ENCODE measurements around the gene LGMN. TPM values are rescaled to one million over a fixed set of nuclear protein-coding genes. Genes with fewer than 3 reads are reported as not detected.

Gene LGMN
- total RNA-seq, 1 donor from 2014 or later: 29.6 TPM

DNA sequence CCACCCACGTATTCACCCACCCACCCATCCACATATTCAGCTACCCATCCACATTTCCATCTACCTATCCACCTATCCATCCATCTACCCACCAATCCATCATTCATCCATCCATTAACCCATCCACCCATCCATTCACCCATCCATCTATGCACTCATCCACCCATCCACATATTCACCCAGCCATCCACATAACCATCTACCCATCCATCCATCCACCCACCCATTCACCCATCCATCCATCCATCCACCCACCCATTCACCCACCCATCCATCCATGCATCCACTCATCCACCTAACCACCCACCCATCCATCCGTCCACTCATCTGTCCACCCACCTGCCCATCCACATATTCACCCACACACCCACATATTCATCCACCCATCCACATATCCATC lies 70.5 kb downstream of the LGMN start:
- DNase-seq (ENCODE audit: low read depth): no peak

DNA sequence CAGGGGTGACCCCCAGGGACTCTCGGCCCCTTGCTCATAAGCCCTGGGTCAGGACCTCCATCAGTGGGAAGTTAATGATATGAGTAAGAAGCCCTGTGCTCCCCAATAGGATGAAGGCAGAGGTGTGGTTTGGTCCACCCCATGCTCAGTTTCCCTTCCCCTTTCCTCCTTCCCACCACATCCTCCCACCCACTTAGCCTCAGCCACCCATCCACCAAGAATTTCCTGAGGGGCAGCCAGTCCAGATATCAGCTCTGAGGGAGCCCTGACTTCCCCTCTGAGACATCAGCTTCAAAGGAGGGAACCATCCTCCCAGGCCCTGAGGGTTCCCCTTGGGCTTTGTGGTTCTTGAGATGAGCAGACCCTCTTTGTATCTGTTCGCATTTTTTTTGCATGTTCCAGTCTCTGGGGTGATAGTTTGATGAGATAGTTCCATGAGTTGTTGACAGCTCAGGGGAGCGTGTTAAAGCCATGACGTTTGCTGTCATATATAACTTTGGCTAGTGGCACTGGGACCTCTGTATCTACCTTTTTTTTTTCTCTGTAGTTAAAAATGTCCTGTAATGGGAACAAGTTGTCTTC lies 71.2 kb downstream of the LGMN start:
- DNase-seq (ENCODE audit: low read depth): no peak

DNA sequence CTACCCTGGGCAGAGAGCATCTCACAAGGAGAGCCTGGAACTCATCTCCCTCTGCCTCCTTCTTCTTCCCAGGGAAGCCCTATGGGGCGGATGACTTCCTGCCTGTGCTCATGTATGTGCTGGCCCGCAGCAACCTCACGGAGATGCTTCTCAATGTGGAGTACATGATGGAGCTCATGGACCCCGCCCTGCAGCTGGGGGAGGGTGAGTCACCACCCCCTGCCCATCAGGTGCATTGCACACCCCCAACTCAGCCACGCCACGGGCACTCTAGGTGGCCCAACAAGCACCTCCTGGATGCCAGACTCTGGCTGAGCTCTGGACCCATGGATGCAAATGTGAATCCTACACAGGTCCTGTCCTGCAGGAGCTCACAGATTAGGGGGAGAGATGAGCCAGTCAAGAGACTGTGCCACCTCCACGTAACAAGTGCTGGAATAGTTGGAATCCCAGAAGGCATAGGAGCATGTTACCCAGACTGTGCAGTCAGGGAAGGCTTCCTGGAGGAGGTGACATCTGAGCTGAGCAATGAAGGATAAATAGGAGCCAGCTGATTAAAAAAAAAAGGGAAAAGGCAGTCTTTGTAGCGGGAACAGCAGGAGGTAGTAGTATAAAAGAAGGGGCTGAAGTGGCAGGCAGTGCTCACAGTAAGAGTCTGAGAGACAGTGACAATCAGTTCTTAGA lies 71.9 kb downstream of the LGMN start:
- no peak for DNase-seq (ENCODE audit: low read depth)

DNA sequence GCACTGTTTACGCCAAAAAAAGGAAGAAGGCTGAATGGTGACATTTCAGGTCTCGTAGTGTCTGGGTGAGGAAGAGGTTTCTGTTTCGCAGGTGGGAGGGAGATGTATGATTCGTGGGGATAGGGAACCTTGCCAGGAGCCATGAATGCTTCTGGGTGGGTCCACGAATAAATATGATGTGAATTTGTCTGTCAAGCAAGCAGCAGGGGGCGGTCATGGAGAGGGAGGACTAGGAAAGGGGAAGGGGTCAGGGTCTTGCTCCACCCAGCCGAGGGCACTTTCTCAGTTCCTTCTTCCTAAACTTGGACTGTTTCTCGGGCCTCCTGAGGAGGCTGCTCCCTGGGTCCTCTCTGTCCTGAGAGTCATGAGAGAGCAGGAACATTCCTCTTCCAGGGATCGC lies 72.5 kb downstream of the LGMN start:
- DNase-seq (ENCODE audit: low read depth): no peak

DNA sequence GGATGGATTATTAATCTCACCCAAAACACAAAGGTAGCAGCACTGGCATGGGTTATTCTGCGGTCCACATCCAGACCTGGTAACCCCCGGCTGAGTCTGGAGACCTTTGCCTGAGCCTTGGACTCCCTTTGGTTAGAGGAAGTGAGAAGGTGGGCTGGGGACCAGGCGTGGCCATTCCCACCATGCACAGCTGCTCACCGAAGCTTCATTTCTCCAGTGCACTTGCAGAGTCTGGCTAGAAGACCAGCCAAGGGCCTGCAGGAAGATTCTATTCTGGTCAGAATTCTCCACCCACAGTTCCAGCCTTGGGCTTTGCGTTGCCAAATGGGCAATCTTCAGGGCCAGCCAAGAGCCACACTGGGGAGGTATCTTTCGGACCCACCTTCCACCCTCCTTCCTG lies 73.0 kb downstream of the LGMN start:
- no peak for DNase-seq (ENCODE audit: low read depth)

DNA sequence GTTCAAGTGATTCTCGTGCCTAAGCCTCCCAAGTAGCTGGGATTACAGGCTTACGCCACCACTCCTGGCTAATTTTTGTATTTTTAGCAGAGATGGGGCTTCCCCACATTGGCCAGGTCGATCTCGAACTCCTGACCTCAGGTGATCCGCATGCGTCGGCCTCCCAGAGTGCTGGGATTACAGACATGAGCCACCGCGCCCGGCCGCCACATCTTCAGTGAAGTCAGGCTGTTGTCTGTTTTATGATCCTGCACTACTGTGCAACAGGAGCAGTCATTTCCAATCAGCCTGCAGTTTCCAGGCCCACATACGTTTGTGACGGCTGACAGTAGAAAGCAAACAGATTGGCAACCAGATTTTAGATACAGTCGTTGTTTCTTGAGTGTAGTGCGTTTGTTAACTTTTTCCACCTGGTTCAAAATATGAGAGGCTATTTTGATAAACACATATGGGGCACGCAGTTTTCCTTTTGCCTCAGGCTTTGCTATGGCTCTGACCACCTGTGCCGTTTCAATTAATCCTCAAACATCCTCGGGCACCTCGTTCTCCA lies 74.8 kb downstream of the LGMN start:
- DNase-seq (ENCODE audit: low read depth): no peak

DNA sequence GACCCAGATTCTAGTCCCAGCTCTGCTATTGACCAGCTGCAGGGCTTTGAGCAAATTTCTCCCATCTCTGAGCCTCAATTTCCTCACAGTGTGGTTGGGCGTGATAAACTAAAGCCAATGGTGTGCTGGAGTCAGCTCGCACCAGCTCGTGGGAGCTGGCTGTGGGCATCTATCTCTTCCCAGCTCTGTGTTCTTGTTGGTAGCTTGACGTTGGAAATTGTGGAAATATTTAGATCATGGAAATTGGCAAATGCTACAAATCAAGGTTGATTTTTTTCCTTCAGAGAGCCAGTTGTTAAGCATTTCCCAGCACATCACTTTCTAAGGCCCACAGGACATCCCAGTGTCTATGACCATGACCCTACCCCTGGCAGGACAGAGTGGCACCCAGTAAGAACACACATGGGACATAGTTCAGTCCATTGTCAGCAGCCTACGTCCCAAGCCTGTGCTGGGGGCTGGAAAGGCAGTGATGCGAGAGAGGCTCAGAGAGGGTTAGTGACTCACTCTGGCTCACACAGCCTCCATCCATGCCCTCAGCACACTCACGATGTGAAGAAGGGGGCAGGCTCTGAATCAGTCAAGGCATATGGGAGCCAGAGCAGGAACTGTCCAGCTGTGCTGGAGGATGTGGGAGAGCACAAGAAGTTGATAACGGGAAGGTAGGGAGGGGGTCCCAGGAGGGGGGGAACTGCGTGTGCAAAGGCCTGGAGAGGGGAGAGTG lies 77.6 kb downstream of the LGMN start:
- DNase-seq (ENCODE audit: low read depth): no peak

DNA sequence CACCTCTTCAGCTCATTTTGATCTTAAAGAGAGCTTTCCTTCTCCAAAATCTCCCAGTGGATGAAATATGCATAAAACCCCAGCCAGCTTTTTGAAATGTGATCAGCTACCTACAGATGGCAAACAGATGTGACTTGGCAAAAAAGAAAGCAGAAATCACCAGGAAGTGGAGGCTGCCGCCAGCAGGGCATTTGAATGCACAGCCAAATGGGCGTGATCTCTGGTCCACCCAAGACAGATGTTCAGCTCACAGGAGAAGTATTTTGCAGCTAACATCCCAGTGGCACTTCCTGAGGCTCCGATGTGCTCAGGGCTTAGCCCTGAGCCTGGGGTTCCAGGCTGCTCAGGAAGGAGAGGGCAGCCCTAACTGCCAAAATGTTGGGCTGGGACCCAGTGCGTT lies 78.3 kb downstream of the LGMN start:
- DNase-seq (ENCODE audit: low read depth): peak; percentile 19

DNA sequence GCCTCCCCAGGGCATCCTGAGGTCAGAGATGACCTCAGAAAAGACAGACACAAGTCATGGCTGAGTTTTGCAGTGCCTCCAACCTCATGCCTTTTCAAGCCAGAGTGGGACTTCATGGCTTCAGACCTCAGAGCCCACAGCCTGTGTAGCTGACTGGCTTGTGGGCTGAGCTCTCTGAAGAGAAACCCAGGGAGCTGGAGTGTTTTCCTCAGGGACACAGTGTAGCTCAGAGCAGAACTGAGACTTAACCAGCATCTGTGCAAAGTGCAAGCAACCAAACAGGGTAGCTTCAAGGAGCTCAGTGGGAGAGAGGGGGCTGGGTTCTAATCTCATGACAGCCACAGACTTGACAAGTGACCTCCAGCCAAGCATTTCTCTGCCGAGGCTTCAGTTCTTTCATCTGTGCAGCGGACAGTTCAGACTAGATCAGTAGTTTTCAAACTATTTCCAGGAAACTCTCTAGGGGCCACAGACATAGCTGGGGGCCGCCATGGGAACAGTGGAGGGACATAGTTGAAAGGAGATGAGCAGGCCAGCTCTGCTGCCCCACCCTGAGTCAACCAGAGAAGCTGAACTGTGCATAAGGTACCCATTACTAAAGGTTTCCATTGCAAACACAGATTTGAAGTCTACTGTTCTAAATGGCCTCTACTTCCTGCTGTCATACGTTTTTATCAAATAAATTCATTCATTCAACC lies 80.0 kb downstream of the LGMN start:
- DNase-seq (ENCODE audit: low read depth): no peak

DNA sequence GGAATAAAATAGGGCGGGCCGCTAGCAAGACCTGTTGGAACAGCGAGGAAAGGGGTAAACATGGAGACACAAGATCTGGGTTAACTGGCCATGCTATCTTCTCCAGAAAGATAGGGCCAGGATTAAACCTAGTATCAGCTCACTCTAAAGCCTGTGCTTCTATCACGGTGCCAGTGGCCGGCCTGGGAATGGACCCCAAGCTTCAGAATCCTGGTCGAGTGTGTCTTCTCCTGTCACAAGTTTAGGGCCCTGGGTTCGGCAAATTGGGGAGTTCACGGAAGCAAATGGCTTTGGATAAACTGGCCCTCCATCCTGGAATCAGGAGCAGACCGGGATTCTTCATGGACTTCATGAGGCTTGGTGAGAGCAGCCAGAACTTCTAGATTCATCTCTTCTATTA lies 82.2 kb downstream of the LGMN start:
- DNase-seq (ENCODE audit: low read depth): no peak

DNA sequence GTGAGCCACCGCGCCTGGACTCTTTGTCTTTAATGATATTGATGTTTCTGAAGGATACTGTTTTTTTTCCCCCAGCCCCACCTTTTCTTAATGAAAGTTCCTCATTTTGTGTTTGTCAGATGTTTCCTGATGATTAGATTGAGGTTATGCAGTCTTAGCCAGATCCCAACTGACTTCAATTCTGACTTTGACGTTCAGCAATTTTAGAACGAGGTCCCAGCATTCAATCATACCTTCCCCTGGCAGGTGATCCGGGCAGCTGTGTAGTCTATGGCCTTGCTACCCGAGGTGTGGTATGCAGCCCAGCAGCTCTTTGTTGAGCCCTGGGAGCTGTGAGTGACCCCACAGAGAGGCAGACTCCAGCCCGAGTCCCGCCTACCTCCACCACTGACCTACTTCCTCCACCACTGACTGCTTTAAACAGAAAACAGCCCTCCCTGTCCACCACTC lies 82.7 kb downstream of the LGMN start:
- DNase-seq (ENCODE audit: low read depth): no peak

DNA sequence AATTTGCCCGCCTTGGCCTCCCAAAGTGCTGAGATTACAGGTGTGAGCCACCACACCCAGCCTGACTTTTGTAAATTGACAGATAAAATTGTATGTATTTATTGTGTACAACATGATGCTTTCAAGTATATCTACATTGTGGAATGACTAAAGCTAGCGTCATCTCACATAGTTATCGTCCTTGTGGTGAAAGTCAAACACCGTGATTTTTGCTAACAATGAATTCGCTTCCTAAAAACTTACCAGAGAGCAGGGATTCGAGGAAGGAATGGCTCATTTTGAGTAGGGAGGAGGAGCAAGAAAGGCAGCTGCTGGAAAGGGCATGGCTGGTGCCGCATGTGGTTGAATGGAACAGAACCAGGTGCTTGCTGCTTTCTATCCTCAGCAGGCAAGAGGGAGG lies 85.4 kb downstream of the LGMN start:
- DNase-seq (ENCODE audit: low read depth): no peak

DNA sequence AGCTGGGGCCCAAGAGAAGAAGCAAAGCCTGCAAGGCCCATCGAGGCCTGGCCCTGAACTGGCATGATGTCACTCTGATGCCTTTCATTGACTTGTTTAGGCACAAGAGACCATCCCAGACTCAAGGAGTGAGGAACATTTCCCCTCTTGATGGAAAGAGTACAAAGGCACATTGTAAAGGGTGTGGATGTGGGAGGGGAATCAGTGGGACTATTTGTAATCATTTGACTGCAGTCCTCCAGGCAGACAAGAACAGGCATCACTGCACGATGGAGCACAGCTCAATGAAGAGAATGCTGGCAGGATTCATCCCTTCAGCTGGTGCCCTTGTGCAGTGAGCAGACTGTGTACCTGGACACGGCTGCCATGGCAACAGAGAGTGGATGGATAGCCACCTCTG lies 87.9 kb downstream of the LGMN start:
- DNase-seq (ENCODE audit: low read depth): no peak

DNA sequence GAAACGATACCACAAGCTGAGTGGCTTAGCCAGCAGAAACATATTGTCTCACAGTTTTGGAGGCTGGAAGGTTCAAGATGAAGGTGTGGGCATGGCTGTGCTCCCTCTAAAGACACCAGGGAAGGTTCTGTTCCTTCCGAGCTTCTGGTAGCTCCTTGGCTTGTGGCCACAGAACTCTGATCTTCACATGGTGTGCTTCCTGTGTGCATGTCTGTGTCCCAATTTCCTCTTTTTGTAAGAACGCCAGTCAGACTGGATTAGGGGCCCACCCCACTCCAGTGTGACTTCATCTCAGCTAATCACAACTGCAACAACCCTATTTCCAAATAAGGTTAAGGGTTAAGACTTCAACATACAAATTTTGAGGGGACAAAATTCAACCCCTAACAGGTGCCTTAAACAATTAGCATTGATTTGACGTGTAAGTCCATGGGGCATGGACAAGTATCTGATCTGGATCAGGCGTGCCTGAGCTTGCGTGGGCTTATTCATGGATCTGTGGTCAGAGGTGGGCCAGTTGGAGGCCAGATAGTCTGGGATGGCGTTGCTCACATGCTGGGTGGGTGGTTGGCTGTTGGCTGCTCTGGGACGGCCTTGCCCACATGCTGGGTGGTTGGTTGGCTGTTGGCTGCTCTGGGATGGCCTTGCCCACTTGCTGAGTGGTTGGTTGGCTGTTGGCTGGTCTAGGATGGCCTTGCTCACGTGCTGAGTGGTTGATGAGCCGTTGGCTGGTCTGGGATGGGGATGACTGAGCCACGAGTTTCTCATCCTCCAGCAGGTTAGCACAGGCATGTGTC lies 88.5 kb downstream of the LGMN start:
- DNase-seq (ENCODE audit: low read depth): no peak

DNA sequence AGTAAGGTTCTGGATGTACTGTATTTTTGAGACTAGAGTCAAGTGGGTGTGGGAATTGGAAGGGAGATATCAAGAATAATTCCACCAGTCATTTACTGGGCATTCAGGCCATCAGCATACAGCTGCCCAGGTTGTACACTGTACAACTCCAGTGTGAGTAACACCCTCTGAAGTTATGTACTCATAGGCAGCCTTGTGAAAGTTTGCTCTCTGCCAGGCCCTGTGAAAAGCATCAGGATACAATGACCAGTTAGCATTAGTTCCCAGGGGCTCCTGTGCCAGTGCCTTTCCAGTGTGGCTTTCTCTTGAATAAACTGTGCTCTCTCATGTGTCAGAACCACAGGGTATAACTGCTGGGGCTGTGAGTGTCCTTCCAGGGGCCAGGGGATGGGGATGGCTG lies 89.7 kb downstream of the LGMN start:
- DNase-seq (ENCODE audit: low read depth): no peak

DNA sequence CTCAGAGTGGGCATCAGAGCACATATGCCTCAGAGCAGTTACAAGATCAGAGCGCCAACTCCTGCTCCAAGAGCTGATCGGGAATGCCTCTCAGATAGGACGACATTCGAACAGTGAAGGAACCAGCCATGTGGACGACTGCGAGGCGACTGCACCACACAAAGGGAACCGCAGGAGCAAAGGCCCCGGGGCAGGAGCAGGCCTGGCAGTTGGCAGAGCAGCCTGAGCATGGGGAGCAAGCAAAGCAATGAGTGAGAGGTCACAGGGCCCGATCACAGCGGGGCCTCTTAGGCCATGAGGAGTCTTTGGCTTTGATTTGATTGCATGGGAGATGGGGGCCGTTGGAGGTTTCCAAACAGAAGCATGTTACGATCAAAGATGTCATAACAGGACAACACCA lies 90.3 kb downstream of the LGMN start:
- no peak for DNase-seq (ENCODE audit: low read depth)

DNA sequence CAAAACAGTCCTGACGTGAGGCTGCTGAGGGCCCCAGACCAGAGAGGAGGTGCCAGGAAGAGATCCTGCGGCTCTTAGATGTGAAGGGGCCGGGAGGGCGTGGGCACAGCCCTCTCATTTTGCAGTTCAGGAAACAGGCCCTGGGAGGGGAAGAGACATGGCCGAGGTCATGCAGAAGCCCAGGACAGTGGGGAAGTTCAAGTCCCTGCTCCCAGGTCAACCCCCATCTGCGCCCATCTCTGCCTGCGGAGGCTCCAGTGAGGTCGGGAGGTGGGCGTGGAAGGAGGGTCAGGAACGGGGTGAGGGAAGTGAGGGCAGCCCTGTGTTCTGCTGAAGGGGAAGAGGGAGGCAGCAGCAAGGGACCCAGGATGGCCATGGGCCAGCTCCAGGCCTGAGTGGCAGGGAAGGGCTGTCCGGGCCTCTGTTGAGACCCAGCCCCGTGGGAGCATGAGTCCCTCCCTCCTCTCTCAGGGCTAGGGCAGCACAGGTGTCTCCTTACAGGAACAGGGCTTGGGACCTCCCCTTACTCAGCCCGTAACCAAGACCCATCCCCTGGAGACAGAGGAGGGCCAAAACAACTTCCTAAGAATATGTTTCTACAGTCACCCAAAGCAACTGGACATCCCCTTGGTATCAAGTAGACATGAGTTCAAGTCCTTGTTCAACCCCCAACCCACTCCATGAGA lies 90.8 kb downstream of the LGMN start:
- no peak for DNase-seq (ENCODE audit: low read depth)

DNA sequence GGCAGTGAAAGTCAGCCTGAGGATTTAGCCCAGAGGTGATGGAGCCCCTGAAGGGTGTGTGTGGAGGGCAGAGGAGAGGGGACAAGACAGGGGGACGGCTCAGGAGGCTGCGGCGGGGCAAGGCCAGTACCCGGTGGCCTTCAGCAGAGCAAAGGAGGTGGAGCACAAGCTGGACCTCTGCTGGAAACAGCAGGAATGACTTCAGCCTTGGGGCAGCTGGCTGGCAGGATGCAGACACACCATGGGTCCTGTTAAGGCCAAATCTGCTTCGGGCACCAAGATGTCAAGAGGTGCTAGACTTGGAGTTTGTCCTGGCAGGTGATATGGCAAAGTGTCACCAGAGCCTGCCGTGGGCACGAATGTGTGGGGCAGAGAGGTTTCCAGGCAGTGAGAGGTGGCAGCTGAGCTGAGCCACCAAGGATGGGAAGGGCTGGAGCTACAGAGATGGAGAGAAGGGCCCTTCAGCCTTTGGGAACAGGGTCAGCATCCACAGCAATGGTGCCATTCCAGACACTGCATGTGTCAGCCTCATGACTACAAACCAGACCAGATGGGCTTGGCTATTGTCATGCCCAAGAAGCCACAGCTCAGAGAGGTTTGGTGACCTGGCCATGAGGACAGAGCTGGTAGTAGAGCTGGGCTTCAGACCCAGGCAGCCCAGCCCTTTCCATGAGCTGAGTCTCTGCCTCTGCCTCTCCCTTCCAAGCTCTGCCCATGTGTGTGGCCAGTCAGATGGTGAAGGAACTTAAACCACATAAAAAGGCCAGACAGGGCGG lies 91.9 kb downstream of the LGMN start:
- no peak for DNase-seq (ENCODE audit: low read depth)

DNA sequence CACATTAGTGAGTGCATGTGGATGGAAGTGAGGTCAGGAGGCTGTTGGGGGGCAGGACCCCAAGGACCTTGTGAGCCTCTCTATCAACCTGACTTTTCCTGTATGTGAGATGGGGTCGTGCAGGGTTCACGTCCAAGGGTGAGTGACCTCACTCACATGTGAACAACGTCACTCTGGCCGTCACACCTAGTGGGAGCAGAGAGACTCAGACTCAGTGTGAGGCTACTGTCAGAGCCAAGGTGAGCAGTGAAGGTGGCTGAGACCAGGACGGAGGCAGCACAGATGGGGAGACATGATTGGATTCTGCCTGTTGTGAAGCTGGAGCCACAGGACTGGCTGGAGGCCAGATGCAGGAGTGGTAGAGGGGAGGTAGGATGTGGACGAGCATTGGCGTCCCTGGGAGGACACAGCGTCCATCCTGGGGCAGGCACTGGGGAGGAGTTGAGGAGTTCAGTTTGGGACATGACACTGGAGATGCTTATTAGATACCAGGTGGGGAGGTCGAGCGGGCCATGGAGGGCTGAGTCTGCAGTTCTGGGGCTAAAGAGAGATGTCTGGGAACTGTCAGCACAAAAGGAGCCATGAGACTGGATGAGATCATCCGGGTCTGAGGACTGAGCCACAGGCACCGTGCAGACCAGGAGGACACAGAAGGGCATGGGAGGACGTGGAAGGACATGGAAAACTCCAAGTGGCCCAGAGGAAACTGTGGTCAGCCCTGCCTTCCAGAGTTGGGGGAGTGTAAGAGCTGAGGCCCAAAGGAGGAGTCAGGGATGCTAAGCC lies 92.8 kb downstream of the LGMN start:
- DNase-seq (ENCODE audit: low read depth): no peak
